SK-N-SH treated with all-trans-retinoic acid at 6 μM for 48 hours (cell line): ENCODE results near the gene MPPED1.

Source experiments
- ATAC-seq: fragments of 200-7000 bp; cut with Tn5 transposase; 3 replicates; pipeline ENCODE4 v1.9.1; 2020; ENCODE audit warnings: mild to moderate bottlenecking, moderate library complexity
- ARNTL ChIP-seq: fragments of 450-650 bp; formaldehyde crosslinking; IDR thresholded peaks from 2 replicates; pipeline ENCODE4 v1.5.0; 2020; ENCODE audit warnings: low read depth, mild to moderate bottlenecking, moderate library complexity, borderline replicate concordance
- BACH2 ChIP-seq: fragments of 250-450 bp; sonication (Bioruptor Pico); IDR thresholded peaks from 2 replicates; pipeline ENCODE4 v1.9.0; 2021; ENCODE audit warnings: mild to moderate bottlenecking, borderline replicate concordance
- CREB5 ChIP-seq: fragments of 250-450 bp; sonication (Bioruptor Pico); IDR thresholded peaks from 2 replicates; pipeline ENCODE4 v1.5.1; 2020; ENCODE audit warnings: low read depth, mild to moderate bottlenecking, moderate library complexity
- CSDC2 ChIP-seq: fragments of 250-450 bp; sonication (Bioruptor Pico); IDR thresholded peaks from 2 replicates; pipeline ENCODE4 v1.5.0; 2020; ENCODE audit warnings: mild to moderate bottlenecking, moderate library complexity
- CSRNP3 ChIP-seq: fragments of 250-450 bp; sonication (Bioruptor Pico); IDR thresholded peaks from 2 replicates; pipeline ENCODE4 v1.5.1; 2021; ENCODE audit warnings: mild to moderate bottlenecking, moderate library complexity
- ESRRG ChIP-seq: fragments of 250-450 bp; sonication (Bioruptor Pico); IDR thresholded peaks from 2 replicates; pipeline ENCODE4 v1.6.1; 2021; ENCODE audit warnings: mild to moderate bottlenecking
- GLIS3 ChIP-seq: fragments of 250-450 bp; sonication (Bioruptor Pico); IDR thresholded peaks from 2 replicates; pipeline ENCODE4 v1.5.0; 2020; ENCODE audit warnings: mild to moderate bottlenecking, moderate library complexity
- ISL1 ChIP-seq: fragments of 250-450 bp; sonication (Bioruptor Pico); IDR thresholded peaks from 2 replicates; pipeline ENCODE4 v2.1.2; 2022; ENCODE audit warnings: mild to moderate bottlenecking, moderate library complexity
- OSR1 ChIP-seq: fragments of 250-450 bp; sonication (Bioruptor Pico); IDR thresholded peaks from 2 replicates; pipeline ENCODE4 v1.8.0; 2022; ENCODE audit warnings: moderate library complexity, mild to moderate bottlenecking, inconsistent platforms
- PATZ1 ChIP-seq: fragments of 250-450 bp; sonication (Bioruptor Pico); IDR thresholded peaks from 2 replicates; pipeline ENCODE4 v1.8.0; 2020; ENCODE audit warnings: mild to moderate bottlenecking, moderate library complexity, borderline replicate concordance
- POU6F1 ChIP-seq: fragments of 250-450 bp; sonication (Bioruptor Pico); IDR thresholded peaks from 2 replicates; pipeline ENCODE4 v1.8.0; 2021; ENCODE audit warnings: low read depth, mild to moderate bottlenecking, moderate library complexity, borderline replicate concordance
- RARB ChIP-seq: fragments of 250-450 bp; sonication (Bioruptor Pico); IDR thresholded peaks from 2 replicates; pipeline ENCODE4 v1.8.0; 2021; ENCODE audit warnings: mild to moderate bottlenecking, moderate library complexity
- SNAI2 ChIP-seq: fragments of 250-450 bp; sonication (Bioruptor Pico); IDR thresholded peaks from 2 replicates; pipeline ENCODE4 v1.5.0; 2020; ENCODE audit warnings: mild to moderate bottlenecking, moderate library complexity
- TCF4 ChIP-seq: fragments of 250-450 bp; sonication (Bioruptor Pico); IDR thresholded peaks from 2 replicates; pipeline ENCODE4 v1.8.0; 2021; ENCODE audit warnings: mild to moderate bottlenecking, moderate library complexity, borderline replicate concordance
- TOX ChIP-seq: fragments of 250-450 bp; sonication (Bioruptor Pico); IDR thresholded peaks from 2 replicates; pipeline ENCODE4 v1.8.0; 2021; ENCODE audit warnings: mild to moderate bottlenecking, moderate library complexity, borderline replicate concordance
- TSHZ2 ChIP-seq: fragments of 250-450 bp; sonication (Bioruptor Pico); IDR thresholded peaks from 2 replicates; pipeline ENCODE4 v1.5.0; 2020; ENCODE audit warnings: mild to moderate bottlenecking, moderate library complexity
- ZC3H10 ChIP-seq: fragments of 250-450 bp; sonication (Bioruptor Pico); IDR thresholded peaks from 2 replicates; pipeline ENCODE4 v1.5.1; 2021; ENCODE audit warnings: mild to moderate bottlenecking, moderate library complexity
- ZFP30 ChIP-seq: fragments of 450-650 bp; formaldehyde crosslinking; IDR thresholded peaks from 2 replicates; pipeline ENCODE4 v1.5.0; 2022; ENCODE audit warnings: mild to moderate bottlenecking, moderate library complexity
- ZNF565 ChIP-seq: fragments of 450-650 bp; formaldehyde crosslinking; conservative IDR thresholded peaks from 2 replicates; pipeline ENCODE4 v1.5.0; 2020; ENCODE audit warnings: low read depth, mild to moderate bottlenecking, moderate library complexity
- ZNF70 ChIP-seq: fragments of 450-650 bp; formaldehyde crosslinking; IDR thresholded peaks from 2 replicates; pipeline ENCODE4 v1.5.0; 2020; ENCODE audit warnings: mild to moderate bottlenecking, moderate library complexity

Gene MPPED1

GRCh38 chr22:43541462-43542407 is 129.9 kb downstream of the MPPED1 start:
- no peak for ATAC-seq
- no peak for TF ChIP-seq SNAI2 (CRISPR knock-in tag)
- no peak for TF ChIP-seq PATZ1
- no peak for TF ChIP-seq CREB5 (CRISPR knock-in tag)
- TF ChIP-seq TCF4 (CRISPR knock-in tag), result no peak
- TF ChIP-seq RARB (CRISPR knock-in tag), result no peak

- no peak for ATAC-seq
- TF ChIP-seq ZNF70 (CRISPR knock-in tag) (no peak), BACH2 (CRISPR knock-in tag) (no peak), GLIS3 (CRISPR knock-in tag) (no peak), ZFP30 (CRISPR knock-in tag) (no peak), OSR1 (CRISPR knock-in tag) (no peak), TSHZ2 (CRISPR knock-in tag) (no peak), CSRNP3 (CRISPR knock-in tag) (no peak), ISL1 (CRISPR knock-in tag) (no peak), PATZ1 (no peak), ARNTL (CRISPR knock-in tag) (no peak), POU6F1 (CRISPR knock-in tag) (no peak), ESRRG (no peak), TOX (CRISPR knock-in tag) (no peak), SNAI2 (CRISPR knock-in tag) (no peak), RARB (CRISPR knock-in tag) (no peak), CSDC2 (no peak), ZNF565 (CRISPR knock-in tag) (no peak), TCF4 (CRISPR knock-in tag) (no peak), ZC3H10 (no peak)
- TF ChIP-seq, all 23 proteins: peak for 0
These were observed 131.1 kb downstream of the MPPED1 start for GRCh38 chr22:43542681-43543521.
